H9 (cell line): ENCODE results near the gene EHD4. TPM values are rescaled to one million over a fixed set of nuclear protein-coding genes. Genes with fewer than 3 reads are reported as not detected.

Source experiments
- DNase-seq: peaks from one replicate; pipeline ENCODE4 v3.0.0-alpha.2; 2017
- H2AFZ ChIP-seq: one replicate; pipeline ENCODE4 v1.6.1; 2013; ENCODE audit warnings: mild to moderate bottlenecking, low read length, control low read depth, moderate library complexity
- H2AK5ac ChIP-seq: 2 replicates; pipeline ENCODE4 v1.6.1; 2013; ENCODE audit warnings: low read length, control low read depth, mixed read lengths; ENCODE audit not compliant: insufficient read length
- H2BK120ac ChIP-seq: one replicate; pipeline ENCODE4 v1.6.1; 2013; ENCODE audit warnings: low read depth, mild to moderate bottlenecking, low read length, control low read depth, inconsistent platforms; ENCODE audit not compliant: poor library complexity, severe bottlenecking
- H2BK12ac ChIP-seq: 2 replicates; pipeline ENCODE4 v1.6.1; 2013; ENCODE audit warnings: low read length, control low read depth, mixed read lengths, low read depth; ENCODE audit not compliant: insufficient read length
- H2BK15ac ChIP-seq: 2 replicates; pipeline ENCODE4 v1.6.1; 2013; ENCODE audit warnings: low read depth, low read length, control low read depth
- H2BK20ac ChIP-seq: one replicate; pipeline ENCODE4 v1.6.1; 2013; ENCODE audit warnings: low read depth, mild to moderate bottlenecking, low read length, control low read depth, inconsistent platforms; ENCODE audit not compliant: poor library complexity, severe bottlenecking
- H2BK5ac ChIP-seq: 2 replicates; pipeline ENCODE4 v1.6.1; 2013; ENCODE audit warnings: low read length, control low read depth, mixed read lengths; ENCODE audit not compliant: insufficient read length
- H3K14ac ChIP-seq: 2 replicates; pipeline ENCODE4 v1.6.1; 2013; ENCODE audit warnings: low read length, control low read depth; ENCODE audit not compliant: insufficient read depth
- H3K18ac ChIP-seq: 2 replicates; pipeline ENCODE4 v1.6.1; 2013; ENCODE audit warnings: low read depth, mild to moderate bottlenecking, mixed read lengths, low read length, control low read depth; ENCODE audit not compliant: insufficient read length
- H3K23ac ChIP-seq: 2 replicates; pipeline ENCODE4 v1.6.1; 2013; ENCODE audit warnings: low read length, control low read depth, mixed read lengths, low read depth; ENCODE audit not compliant: insufficient read length
- H3K23me2 ChIP-seq: 2 replicates; pipeline ENCODE4 v1.6.1; 2013; ENCODE audit warnings: low read depth, mild to moderate bottlenecking, mixed read lengths, low read length, control low read depth; ENCODE audit not compliant: insufficient read length, poor library complexity, severe bottlenecking
- H3K27ac ChIP-seq: 2 replicates; pipeline ENCODE4 v1.5.1; 2013; ENCODE audit warnings: low read length, control low read depth, mixed read lengths, low read depth; ENCODE audit not compliant: insufficient read length
- H3K27me3 ChIP-seq: 2 replicates; pipeline ENCODE4 v1.6.1; 2013; ENCODE audit warnings: low read length, control low read depth, inconsistent platforms; ENCODE audit not compliant: insufficient read depth
- H3K4ac ChIP-seq: 2 replicates; pipeline ENCODE4 v1.6.1; 2013; ENCODE audit warnings: low read depth, mild to moderate bottlenecking, control low read depth, inconsistent platforms, low read length, moderate library complexity
- H3K4me1 ChIP-seq: 2 replicates; pipeline ENCODE4 v1.6.1; 2013; ENCODE audit warnings: low read length, control low read depth, inconsistent platforms; ENCODE audit not compliant: insufficient read depth
- H3K4me2 ChIP-seq: 2 replicates; pipeline ENCODE4 v1.6.1; 2013; ENCODE audit warnings: low read length, control low read depth, mixed read lengths; ENCODE audit not compliant: insufficient read length, insufficient read depth
- H3K56ac ChIP-seq: 2 replicates; pipeline ENCODE4 v1.6.1; 2013; ENCODE audit warnings: low read depth, mild to moderate bottlenecking, mixed read lengths, low read length, control low read depth; ENCODE audit not compliant: insufficient read length
- H3K79me1 ChIP-seq: 2 replicates; pipeline ENCODE4 v1.6.1; 2013; ENCODE audit warnings: low read depth, mild to moderate bottlenecking, moderate library complexity, low read length, control low read depth, inconsistent platforms; ENCODE audit not compliant: insufficient read depth, poor library complexity, severe bottlenecking
- H3K79me2 ChIP-seq: 2 replicates; pipeline ENCODE4 v1.6.1; 2013; ENCODE audit warnings: low read length, control low read depth, inconsistent platforms; ENCODE audit not compliant: insufficient read depth
- H3K9ac ChIP-seq: 2 replicates; pipeline ENCODE4 v1.6.1; 2013; ENCODE audit warnings: low read length, control low read depth, mixed read lengths; ENCODE audit not compliant: insufficient read length; ENCODE audit errors: extremely low read depth
- H3K9me3 ChIP-seq: one replicate; pipeline ENCODE4 v1.6.1; 2013; ENCODE audit warnings: low read depth, low read length, inconsistent platforms; ENCODE audit not compliant: control insufficient read depth
- H3T11ph ChIP-seq: one replicate; pipeline ENCODE4 v1.6.1; 2013; ENCODE audit warnings: mild to moderate bottlenecking, low read length, control low read depth, inconsistent platforms
- H4K20me1 ChIP-seq: one replicate; pipeline ENCODE4 v1.6.1; 2013; ENCODE audit not compliant: control insufficient read depth, insufficient read length, insufficient read depth
- H4K5ac ChIP-seq: 2 replicates; pipeline ENCODE4 v1.6.1; 2013; ENCODE audit warnings: low read depth, mild to moderate bottlenecking, mixed read lengths, low read length, control low read depth; ENCODE audit not compliant: insufficient read length
- H4K8ac ChIP-seq: replicated peaks from 2 replicates; pipeline ENCODE4 v1.6.1; 2013; ENCODE audit warnings: low read length, control low read depth, mixed read lengths, low read depth; ENCODE audit not compliant: insufficient read length
- H4K91ac ChIP-seq: 2 replicates; pipeline ENCODE4 v1.6.1; 2013; ENCODE audit warnings: low read depth, mild to moderate bottlenecking, moderate library complexity, mixed read lengths, low read length, control low read depth; ENCODE audit not compliant: insufficient read length
- H3K27ac Mint-ChIP-seq, 3 experiments: 2 replicates in 2 of 3; 3 replicates in 1 of 3; pipeline ENCODE4 v1.8.0; 2020 to 2021; ENCODE audit warnings: mixed read lengths in 3 of 3, mild to moderate bottlenecking in 1 of 3, moderate library complexity in 1 of 3
- H3K27me3 Mint-ChIP-seq: 2 replicates; pipeline ENCODE4 v1.8.0; 2021; ENCODE audit warnings: low read depth, mild to moderate bottlenecking, moderate library complexity, mixed read lengths
- H3K36me3 Mint-ChIP-seq, 3 experiments: 2 replicates in 2 of 3; 3 replicates in 1 of 3; pipeline ENCODE4 v1.8.0; 2020 to 2021; ENCODE audit warnings: low read depth in 3 of 3, mixed read lengths in 3 of 3; ENCODE audit not compliant: insufficient read depth in 1 of 3
- H3K4me1 Mint-ChIP-seq, 2 experiments: 2 replicates each; pipeline ENCODE4 v1.8.0; 2020; ENCODE audit warnings: mixed read lengths in 2 of 2
- H3K4me3 Mint-ChIP-seq, 2 experiments: 2 replicates in 1 of 2; 3 replicates in 1 of 2; pipeline ENCODE4 v1.8.0; 2020 to 2021; ENCODE audit warnings: mild to moderate bottlenecking in 2 of 2, mixed read lengths in 2 of 2, moderate library complexity in 1 of 2
- H3K9me3 Mint-ChIP-seq, 2 experiments: 2 replicates in 1 of 2; 3 replicates in 1 of 2; pipeline ENCODE4 v1.8.0; 2020; ENCODE audit warnings: mild to moderate bottlenecking in 2 of 2, mixed read lengths in 2 of 2, moderate library complexity in 1 of 2
- WGBS: extraction: QIAGEN DNeasy Blood & Tissue Kit; methylation state at CpG from one replicate; pipeline ENCODE4 v1.1.7; 2013; ENCODE audit warnings: missing lambda C conversion rate, low lambda C conversion rate, mixed read lengths; ENCODE audit not compliant: insufficient read length; ENCODE audit errors: extremely low coverage; 5-methylcytosine and 5-hydroxymethylcytosine counted together
- total RNA-seq: library from RNA; stranded (reverse); gene quantifications from 2 replicates; pipeline ENCODE4 v1.2.1, GENCODE V29; 2021
- TF ChIP-seq, protein P1 (sequence below): fragments of 200-600 bp; sonication (generic); conservative IDR thresholded peaks from 3 replicates; pipeline ENCODE4 v1.8.0; 2021; ENCODE audit warnings: antibody characterized with exemption, mild to moderate bottlenecking

The EHD4 gene
- total RNA-seq, 1 experiment from 2014 or later, result 22.9 TPM

DNA sequence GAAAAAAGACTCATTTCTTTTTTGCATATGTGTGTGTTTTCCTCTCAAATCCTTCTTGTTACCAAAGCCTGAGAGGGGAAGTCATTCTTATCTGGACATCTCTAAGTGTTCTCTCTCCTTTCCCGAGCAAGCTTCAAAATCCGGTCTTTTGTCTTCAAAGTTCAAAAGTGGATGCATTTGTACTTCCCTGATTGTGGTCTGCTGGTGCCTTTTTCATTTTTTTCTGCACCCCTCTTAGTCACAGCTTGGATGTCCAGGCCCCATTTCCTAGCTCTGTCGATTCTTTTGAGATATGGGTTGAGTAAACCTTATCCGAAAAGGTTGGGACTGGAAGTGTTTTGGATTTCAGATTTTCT, 34.8 kb downstream of the EHD4 start:
- H3K9me3 ChIP-seq, result no peaks in the 10 kb centered on the region
- no peaks in the 10 kb centered on the region for H4K20me1 ChIP-seq
- no peak overlapping the region for H3K56ac ChIP-seq
- no peak overlapping the region for H3K14ac ChIP-seq
- no peak overlapping the region for H2BK120ac ChIP-seq
- no peak overlapping the region for H3K18ac ChIP-seq
- no peak overlapping the region for H3K4me2 ChIP-seq
- H2AFZ ChIP-seq, result no peak overlapping the region
- no peak overlapping the region for H4K8ac ChIP-seq
- no peak overlapping the region for H4K5ac ChIP-seq
- Mint-ChIP-seq H3K36me3 (peaks cover 2 to 27% (median 22%) of the 10 kb centered on the region in 3 experiments; a peak in 6 of 7 replicates), H3K4me1 (peaks cover 28 to 38% of the 10 kb centered on the region in 2 experiments), H3K4me3 (no peak overlapping the region), H3K9me3 (no peaks in the 10 kb centered on the region; a peak in 1 of 5 replicates), H3K27me3 (no peaks in the 10 kb centered on the region), H3K27ac (peak overlapping the region in 1 of 3 experiments; percentile 32; a peak in 1 of 7 replicates)
- H3K27ac ChIP-seq, result no peak overlapping the region
- no peaks in the 10 kb centered on the region for H3K23me2 ChIP-seq
- TF ChIP-seq, protein P1, sequence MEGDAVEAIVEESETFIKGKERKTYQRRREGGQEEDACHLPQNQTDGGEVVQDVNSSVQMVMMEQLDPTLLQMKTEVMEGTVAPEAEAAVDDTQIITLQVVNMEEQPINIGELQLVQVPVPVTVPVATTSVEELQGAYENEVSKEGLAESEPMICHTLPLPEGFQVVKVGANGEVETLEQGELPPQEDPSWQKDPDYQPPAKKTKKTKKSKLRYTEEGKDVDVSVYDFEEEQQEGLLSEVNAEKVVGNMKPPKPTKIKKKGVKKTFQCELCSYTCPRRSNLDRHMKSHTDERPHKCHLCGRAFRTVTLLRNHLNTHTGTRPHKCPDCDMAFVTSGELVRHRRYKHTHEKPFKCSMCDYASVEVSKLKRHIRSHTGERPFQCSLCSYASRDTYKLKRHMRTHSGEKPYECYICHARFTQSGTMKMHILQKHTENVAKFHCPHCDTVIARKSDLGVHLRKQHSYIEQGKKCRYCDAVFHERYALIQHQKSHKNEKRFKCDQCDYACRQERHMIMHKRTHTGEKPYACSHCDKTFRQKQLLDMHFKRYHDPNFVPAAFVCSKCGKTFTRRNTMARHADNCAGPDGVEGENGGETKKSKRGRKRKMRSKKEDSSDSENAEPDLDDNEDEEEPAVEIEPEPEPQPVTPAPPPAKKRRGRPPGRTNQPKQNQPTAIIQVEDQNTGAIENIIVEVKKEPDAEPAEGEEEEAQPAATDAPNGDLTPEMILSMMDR, result no peak
- no peaks in the 10 kb centered on the region for H3K79me1 ChIP-seq
- H3K9ac ChIP-seq, result no peak overlapping the region
- peaks cover 10% of the 10 kb centered on the region; the same call in 1 of the 2 replicates for H3K4me1 ChIP-seq
- H3K4ac ChIP-seq, result no peak overlapping the region
- H4K91ac ChIP-seq, result no peak overlapping the region
- no peak overlapping the region for H2BK12ac ChIP-seq
- no peak for DNase-seq
- no peak overlapping the region for H3K23ac ChIP-seq
- no peaks in the 10 kb centered on the region for H3K27me3 ChIP-seq
- no peak overlapping the region for H2AK5ac ChIP-seq
- H3T11ph ChIP-seq, result no peak overlapping the region
- no peak overlapping the region for H2BK5ac ChIP-seq
- H2BK15ac ChIP-seq, result no peak overlapping the region
- WGBS, result no CpG with 5 or more reads among the region's 4 CpGs
- H3K79me2 ChIP-seq, result no peaks in the 10 kb centered on the region
- H2BK20ac ChIP-seq, result no peak overlapping the region
